Measurements from ENCODE around the gene MYL3.
"Not testable (repeated sequence)": the region's sequence is repeated elsewhere in the genome, so short reads cannot be mapped to it uniquely, and the experiment has no call there.

Gene MYL3

GRCh38 chr3:46821553-46821952, 41.7 kb downstream of the MYL3 start:
- DNase-seq: no peak

- no peak for DNase-seq
Measured at GRCh38 chr3:46820852-46821251, 42.4 kb downstream of the MYL3 start.

DNA sequence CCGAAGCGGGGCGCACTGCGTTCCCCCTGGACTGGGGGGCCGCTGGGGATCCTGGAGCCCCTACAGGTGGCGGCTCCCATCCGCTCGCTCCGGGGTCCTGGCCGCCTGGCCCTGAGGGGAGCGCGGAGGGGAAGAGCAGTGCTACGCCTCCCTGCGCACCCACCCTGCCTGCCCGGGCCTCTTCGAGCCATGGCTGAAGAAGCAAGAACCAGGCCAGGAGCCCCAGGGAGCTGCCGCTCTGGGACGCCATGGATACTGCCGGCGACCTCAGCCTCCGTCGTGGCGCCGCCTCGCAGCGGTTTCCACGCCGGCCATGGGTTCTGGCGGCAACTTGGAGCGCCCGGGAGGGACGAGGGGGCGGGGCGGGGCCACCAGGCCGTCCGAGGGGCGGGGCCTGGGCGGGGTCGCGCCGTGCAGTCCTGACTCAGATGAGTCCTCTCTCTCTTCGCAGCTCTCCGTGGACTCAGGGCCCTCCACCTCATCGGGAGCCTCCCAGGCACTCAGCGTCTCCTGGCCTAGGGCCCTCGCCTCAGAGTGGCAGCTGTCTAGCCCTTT, 50.9 kb downstream of the MYL3 start:
- DNase-seq: peak; percentile 71 to 79

DNA sequence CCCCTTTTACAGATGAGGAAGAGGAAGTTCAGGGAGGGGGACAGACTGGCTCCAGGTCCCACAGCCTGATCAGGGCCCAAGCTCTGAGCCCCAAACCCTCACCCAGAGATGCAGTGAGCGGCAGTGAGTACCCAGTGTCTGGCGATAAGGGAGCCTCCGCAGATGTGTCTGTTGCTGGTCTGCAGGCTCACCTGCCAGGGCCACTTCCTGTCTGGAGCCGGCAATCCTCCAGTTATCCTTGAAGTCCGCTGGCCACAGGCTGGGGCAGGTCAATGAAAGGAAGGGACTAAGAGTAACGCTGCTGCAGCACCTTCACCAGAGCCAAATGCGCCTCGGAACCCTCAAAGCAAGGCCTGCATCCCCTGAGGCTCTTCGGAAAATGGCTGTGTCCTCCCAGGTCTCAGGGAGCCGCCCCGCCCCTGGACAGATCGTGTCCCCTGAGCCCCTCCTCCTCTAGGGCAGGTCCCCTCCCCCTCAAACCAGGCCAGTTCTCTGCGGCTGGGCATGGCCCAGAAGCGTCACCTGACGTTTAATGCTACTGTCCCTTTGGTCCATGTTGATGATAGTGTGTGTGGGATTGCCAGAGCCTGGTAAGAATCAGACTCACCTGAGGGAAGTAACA, 51.5 kb downstream of the MYL3 start:
- DNase-seq: no peak

DNA sequence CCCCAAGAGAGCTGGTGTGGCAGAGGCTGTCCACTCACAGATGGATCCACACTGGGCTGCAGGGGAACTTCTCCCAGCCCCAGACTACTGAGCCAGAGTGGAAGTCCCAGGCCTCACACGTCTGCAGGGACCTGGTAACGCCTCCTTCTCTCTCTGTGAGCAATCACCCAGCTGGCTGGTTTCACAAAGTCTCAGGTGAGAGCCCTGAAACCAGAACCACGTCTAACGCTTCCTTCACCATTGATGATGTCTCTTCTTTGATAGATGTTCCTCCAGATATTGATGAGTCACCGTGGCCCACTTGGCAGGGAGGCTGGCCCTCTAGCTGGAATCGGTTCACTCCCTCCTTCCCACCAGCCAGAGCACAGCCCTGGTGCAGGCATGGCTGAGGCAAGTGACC, 54.5 kb downstream of the MYL3 start:
- DNase-seq: not testable (repeated sequence)
